GM18867 (cell line): ENCODE results near the gene EXOC4.
"Not testable (repeated sequence)": the region's sequence is repeated elsewhere in the genome, so short reads cannot be mapped to it uniquely, and the experiment has no call there.

Experiments
- ATAC-seq: cut with Tn5 transposase; IDR thresholded peaks from one replicate; pipeline ENCODE4 v1.9.1; 2021; ENCODE audit warnings: mild to moderate bottlenecking, moderate library complexity; ENCODE audit not compliant: unreplicated experiment

Gene EXOC4

GRCh38 chr7:133310232-133310862 is 57.5 kb downstream of the EXOC4 start:
- ATAC-seq = no peak

- no peak for ATAC-seq
Observed at GRCh38 chr7:133313575-133313974, 60.7 kb downstream of the EXOC4 start.

GRCh38 chr7:133314084-133314483 is 61.2 kb downstream of the EXOC4 start:
- ATAC-seq = no peak

- ATAC-seq = no peak
Observed at GRCh38 chr7:133315332-133316040, 62.6 kb downstream of the EXOC4 start.

GRCh38 chr7:133319842-133320241 is 67.0 kb downstream of the EXOC4 start:
- no peak for ATAC-seq

GRCh38 chr7:133320891-133321290 is 68.0 kb downstream of the EXOC4 start:
- ATAC-seq = no peak

- ATAC-seq = not testable (repeated sequence)
Observed at GRCh38 chr7:133321366-133321765, 68.5 kb downstream of the EXOC4 start.

- not testable (repeated sequence) for ATAC-seq
Observed at GRCh38 chr7:133326745-133327144, 73.9 kb downstream of the EXOC4 start.

- ATAC-seq = not testable (repeated sequence)
Observed at GRCh38 chr7:133328021-133328420, 75.1 kb downstream of the EXOC4 start.

GRCh38 chr7:133330085-133330484 is 77.2 kb downstream of the EXOC4 start:
- ATAC-seq = no peak

- no peak for ATAC-seq
Observed at GRCh38 chr7:133331861-133332260, 79.0 kb downstream of the EXOC4 start.

- ATAC-seq = no peak
Observed at GRCh38 chr7:133339772-133340171, 86.9 kb downstream of the EXOC4 start.

- ATAC-seq = no peak
Observed at GRCh38 chr7:133344275-133344674, 91.4 kb downstream of the EXOC4 start.

- ATAC-seq = no peak
Observed at GRCh38 chr7:133345690-133346421, 93.0 kb downstream of the EXOC4 start.

- ATAC-seq = no peak
Observed at GRCh38 chr7:133348250-133348649, 95.4 kb downstream of the EXOC4 start.

GRCh38 chr7:133349101-133349500 is 96.2 kb downstream of the EXOC4 start:
- ATAC-seq = peak; percentile 82

GRCh38 chr7:133352430-133352829 is 99.6 kb downstream of the EXOC4 start:
- no peak for ATAC-seq

- no peak for ATAC-seq
Observed at GRCh38 chr7:133353775-133354174, 100.9 kb downstream of the EXOC4 start.

GRCh38 chr7:133354546-133355324 is 101.9 kb downstream of the EXOC4 start:
- ATAC-seq = no peak

GRCh38 chr7:133355325-133355708 is 102.4 kb downstream of the EXOC4 start:
- no peak for ATAC-seq

GRCh38 chr7:133355822-133356221 is 102.9 kb downstream of the EXOC4 start:
- no peak for ATAC-seq
